ENCODE data around the gene GNAI1.
"Not testable (repeated sequence)": the region's sequence is repeated elsewhere in the genome, so short reads cannot be mapped to it uniquely, and the experiment has no call there.

- TF ChIP-seq CTCF (IDR thresholded peaks at IDR 0.05; ENCODE audit: insufficient read depth, low read depth, low read length); EZH2 (IDR thresholded peaks at IDR 0.05; ENCODE audit: insufficient read depth, low read length): not testable (repeated sequence)
Observed at GRCh38 chr7:80157770-80158169, 23.1 kb downstream of the GNAI1 start.

Data from astrocyte (in vitro differentiated cells and primary cell).